NT2/D1 (cell line): Measurements from ENCODE around the gene DBT.
A peak's percentile ranks its signal among the peaks of the same experiment; 100 is the strongest.
"Not testable (repeated sequence)": the region's sequence is repeated elsewhere in the genome, so short reads cannot be mapped to it uniquely, and the experiment has no call there.

Source experiments
- DNase-seq: peaks from one replicate; pipeline ENCODE4 v3.0.0-alpha.2; 2011; ENCODE audit warnings: low read depth, low spot score
- H3K27me3 ChIP-seq: 2 replicates; pipeline ENCODE4 v1.6.0; 2011; ENCODE audit warnings: mild to moderate bottlenecking; ENCODE audit not compliant: insufficient read length, insufficient read depth
- H3K36me3 ChIP-seq: 2 replicates; pipeline ENCODE4 v1.6.1; 2011; ENCODE audit warnings: mild to moderate bottlenecking, low read length, mixed read lengths; ENCODE audit not compliant: insufficient read depth, insufficient read length
- H3K4me1 ChIP-seq: 2 replicates; pipeline ENCODE4 v1.5.1; 2011; ENCODE audit not compliant: insufficient read depth, insufficient read length
- H3K4me3 ChIP-seq: 2 replicates; pipeline ENCODE4 v1.5.1; 2011; ENCODE audit warnings: low read depth; ENCODE audit not compliant: insufficient read length
- H3K9ac ChIP-seq: 2 replicates; pipeline ENCODE4 v1.6.0; 2011; ENCODE audit warnings: low read depth; ENCODE audit not compliant: insufficient read length
- H3K9me3 ChIP-seq: 2 replicates; pipeline ENCODE4 v1.5.1; 2011; ENCODE audit warnings: mild to moderate bottlenecking, low read length; ENCODE audit not compliant: insufficient read depth
- SUZ12 ChIP-seq: IDR thresholded peaks from 2 replicates; pipeline ENCODE4 v1.6.1; 2011; ENCODE audit not compliant: insufficient read length, insufficient read depth; ENCODE audit errors: extremely low read depth
- YY1 ChIP-seq: IDR thresholded peaks from 2 replicates; pipeline ENCODE4 v1.6.1; 2011; ENCODE audit not compliant: insufficient read length, insufficient read depth
- ZNF274 ChIP-seq: IDR thresholded peaks from 2 replicates; pipeline ENCODE4 v1.6.1; 2011; ENCODE audit warnings: mild to moderate bottlenecking, low read depth, low read length

The DBT gene

GRCh38 chr1:100249537-100250257, at the start of gene DBT:
Gene DBT (minus strand): TSS chr1:100249834. CDS start chr1:100249820, 14 bp downstream.
- Histone ChIP-seq H3K4me1 (no peaks in the 10 kb centered on the region), H3K27me3 (no peaks in the 10 kb centered on the region), H3K36me3 (peaks cover 7% of the 10 kb centered on the region), H3K9me3 (no peaks in the 10 kb centered on the region), H3K4me3 (peak within 1 kb of the TSS; percentile 94), H3K9ac (peak within 1 kb of the TSS; percentile 99)
- DNase-seq, result peak; percentile 97
- TF ChIP-seq YY1, result peak; percentile 79
- TF ChIP-seq ZNF274, result no peak

DNA sequence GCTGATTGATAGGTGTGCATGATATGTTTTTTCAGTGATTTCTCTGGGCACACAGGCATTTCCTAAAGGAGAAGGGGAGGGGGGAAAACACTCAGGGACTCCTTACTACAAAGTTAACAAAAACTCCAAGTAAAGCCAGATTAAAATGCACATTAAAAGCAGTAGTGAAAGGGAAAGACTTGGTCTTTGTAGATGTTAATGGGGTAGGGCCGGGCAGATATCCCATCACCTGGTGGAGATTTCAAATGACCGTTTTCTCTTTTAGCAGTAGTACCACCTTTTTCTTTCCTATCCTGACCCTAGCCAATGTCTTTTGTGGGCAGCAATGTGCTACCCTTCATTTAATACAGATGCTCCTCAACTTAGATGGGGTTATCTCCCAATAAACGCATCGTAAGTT, 48.9 kb upstream of the DBT start:
- TF ChIP-seq ZNF274, result no peak
- Histone ChIP-seq H3K27me3 (no peaks in the 10 kb centered on the region), H3K36me3 (peaks cover 4% of the 10 kb centered on the region), H3K4me3 (no peak overlapping the region), H3K4me1 (no peaks in the 10 kb centered on the region), H3K9me3 (no peaks in the 10 kb centered on the region), H3K9ac (no peak overlapping the region)
- DNase-seq, result no peak

DNA sequence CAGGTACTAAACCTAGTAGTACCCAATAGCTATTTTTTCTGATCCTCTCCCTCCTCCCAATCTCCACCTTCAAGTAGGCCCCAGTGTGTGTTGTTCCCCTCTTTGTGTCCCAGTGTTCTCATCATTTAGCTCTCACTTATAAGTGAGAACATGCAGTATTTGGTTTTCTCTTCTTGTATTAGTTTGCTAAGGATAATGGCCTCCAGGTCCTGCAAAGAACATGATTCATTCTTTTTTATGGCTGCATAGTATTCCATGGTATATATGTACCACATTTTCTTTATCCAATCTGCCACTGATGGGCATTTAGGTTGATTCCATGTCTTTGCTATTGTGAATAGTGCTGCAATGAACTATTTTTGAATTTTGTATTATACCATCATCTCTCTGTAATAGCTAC, 47.4 kb upstream of the DBT start:
- not testable (repeated sequence) for H3K4me3 ChIP-seq

DNA sequence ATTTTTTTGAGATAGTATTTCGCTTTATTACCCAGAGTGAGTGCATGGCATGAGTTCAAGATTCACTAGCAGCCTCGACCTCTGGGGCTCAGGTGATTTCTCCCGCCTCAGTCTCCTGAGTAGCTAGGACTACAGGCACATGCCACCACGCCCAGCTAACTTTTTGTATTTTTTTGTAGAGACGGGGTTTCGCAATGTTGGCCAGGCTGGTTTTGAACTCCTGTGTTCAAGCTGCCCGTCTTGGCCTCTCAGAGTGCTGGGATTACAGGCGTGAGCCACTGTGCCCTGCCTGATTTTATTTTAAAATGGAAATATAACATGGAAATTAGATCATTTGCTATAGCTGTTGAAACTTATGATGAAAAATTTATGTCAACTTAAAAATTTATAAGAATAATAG, 46.5 kb upstream of the DBT start:
- no peak overlapping the region for H3K9ac ChIP-seq
- no peaks in the 10 kb centered on the region for H3K4me1 ChIP-seq
- no peak for TF ChIP-seq SUZ12
- no peak for TF ChIP-seq ZNF274
- no peak for TF ChIP-seq YY1
- no peaks in the 10 kb centered on the region for H3K9me3 ChIP-seq
- no peak for DNase-seq
- peaks cover 17% of the 10 kb centered on the region for H3K36me3 ChIP-seq
- no peak overlapping the region for H3K4me3 ChIP-seq
- H3K27me3 ChIP-seq, result no peaks in the 10 kb centered on the region

More for the DNA sequence above, 47.4 kb upstream of the DBT start:
- not testable (repeated sequence) for H3K9ac ChIP-seq, H3K27me3 ChIP-seq, H3K4me1 ChIP-seq, H3K36me3 ChIP-seq, H3K9me3 ChIP-seq, DNase-seq

- DNase-seq, result no peak
- peaks cover 48% of the 10 kb centered on the region for H3K36me3 ChIP-seq
- H3K27me3 ChIP-seq, result no peaks in the 10 kb centered on the region
- no peak overlapping the region for H3K9ac ChIP-seq
- no peaks in the 10 kb centered on the region for H3K9me3 ChIP-seq
- no peak for TF ChIP-seq ZNF274
- no peak overlapping the region for H3K4me3 ChIP-seq
- no peaks in the 10 kb centered on the region for H3K4me1 ChIP-seq
Measured at GRCh38 chr1:100292711-100293110, 43.1 kb upstream of the DBT start.

GRCh38 chr1:100290291-100290690, 40.7 kb upstream of the DBT start:
- DNase-seq, result no peak
- Histone ChIP-seq H3K4me3 (no peak overlapping the region), H3K4me1 (no peaks in the 10 kb centered on the region), H3K36me3 (peaks cover 72% of the 10 kb centered on the region), H3K9ac (no peak overlapping the region), H3K27me3 (no peaks in the 10 kb centered on the region), H3K9me3 (no peaks in the 10 kb centered on the region)
- no peak for TF ChIP-seq ZNF274
- TF ChIP-seq SUZ12, result no peak
- no peak for TF ChIP-seq YY1

DNA sequence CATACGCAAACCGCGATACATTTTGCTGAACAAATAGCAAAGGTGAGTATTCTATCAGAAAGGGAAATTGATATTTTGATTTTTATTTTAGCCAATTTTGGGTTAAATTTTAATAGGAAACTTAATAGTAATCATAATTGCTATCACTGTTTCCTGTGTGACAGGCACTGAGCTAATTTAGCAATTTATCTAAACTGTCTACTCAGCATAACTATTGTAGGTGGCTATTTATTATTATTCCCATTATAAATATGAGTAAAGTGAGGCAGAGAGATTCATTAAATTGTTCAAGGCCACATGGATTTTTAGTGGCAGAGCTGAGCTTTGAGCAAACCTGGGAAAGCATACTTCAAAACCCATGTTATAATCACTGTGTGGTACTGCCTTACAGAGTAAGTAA, 37.5 kb upstream of the DBT start:
- Histone ChIP-seq H3K4me1 (no peaks in the 10 kb centered on the region), H3K9me3 (no peaks in the 10 kb centered on the region), H3K4me3 (no peak overlapping the region), H3K36me3 (peaks cover 88% of the 10 kb centered on the region), H3K9ac (no peak overlapping the region), H3K27me3 (no peaks in the 10 kb centered on the region)
- DNase-seq, result no peak
- TF ChIP-seq YY1 (no peak), SUZ12 (no peak), ZNF274 (no peak)

GRCh38 chr1:100284591-100284990, 35.0 kb upstream of the DBT start:
- H3K4me3 ChIP-seq, result no peak overlapping the region
- no peaks in the 10 kb centered on the region for H3K27me3 ChIP-seq
- H3K36me3 ChIP-seq, result peaks cover 84% of the 10 kb centered on the region
- no peaks in the 10 kb centered on the region for H3K9me3 ChIP-seq
- H3K4me1 ChIP-seq, result no peaks in the 10 kb centered on the region
- H3K9ac ChIP-seq, result no peak overlapping the region
- no peak for TF ChIP-seq SUZ12
- no peak for TF ChIP-seq YY1
- TF ChIP-seq ZNF274, result no peak
- no peak for DNase-seq
